ENCODE measurements around the gene OPA1.

DNA sequence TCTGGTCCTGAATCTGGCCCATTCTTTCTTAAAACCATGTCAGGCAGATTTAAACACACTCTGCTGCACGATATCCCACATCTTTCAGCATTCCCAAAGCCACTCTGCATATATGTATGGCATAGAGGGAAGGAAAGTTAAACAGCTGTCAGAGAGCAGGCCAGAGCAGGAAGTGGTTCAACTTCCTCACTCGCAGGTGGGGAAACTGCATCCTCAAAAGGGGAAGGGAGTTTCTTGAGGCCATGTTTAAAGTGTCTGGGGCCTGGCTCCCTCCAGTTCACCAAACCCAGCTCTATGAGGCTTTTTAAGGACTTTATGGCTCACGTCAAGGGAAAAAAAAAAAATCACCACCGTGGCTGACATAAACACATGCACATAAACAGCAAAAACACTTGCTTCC lies 123.1 kb downstream of the OPA1 start:
- TF ChIP-seq, protein P1, sequence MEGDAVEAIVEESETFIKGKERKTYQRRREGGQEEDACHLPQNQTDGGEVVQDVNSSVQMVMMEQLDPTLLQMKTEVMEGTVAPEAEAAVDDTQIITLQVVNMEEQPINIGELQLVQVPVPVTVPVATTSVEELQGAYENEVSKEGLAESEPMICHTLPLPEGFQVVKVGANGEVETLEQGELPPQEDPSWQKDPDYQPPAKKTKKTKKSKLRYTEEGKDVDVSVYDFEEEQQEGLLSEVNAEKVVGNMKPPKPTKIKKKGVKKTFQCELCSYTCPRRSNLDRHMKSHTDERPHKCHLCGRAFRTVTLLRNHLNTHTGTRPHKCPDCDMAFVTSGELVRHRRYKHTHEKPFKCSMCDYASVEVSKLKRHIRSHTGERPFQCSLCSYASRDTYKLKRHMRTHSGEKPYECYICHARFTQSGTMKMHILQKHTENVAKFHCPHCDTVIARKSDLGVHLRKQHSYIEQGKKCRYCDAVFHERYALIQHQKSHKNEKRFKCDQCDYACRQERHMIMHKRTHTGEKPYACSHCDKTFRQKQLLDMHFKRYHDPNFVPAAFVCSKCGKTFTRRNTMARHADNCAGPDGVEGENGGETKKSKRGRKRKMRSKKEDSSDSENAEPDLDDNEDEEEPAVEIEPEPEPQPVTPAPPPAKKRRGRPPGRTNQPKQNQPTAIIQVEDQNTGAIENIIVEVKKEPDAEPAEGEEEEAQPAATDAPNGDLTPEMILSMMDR (IDR thresholded peaks at IDR 0.05): no peak
- TF ChIP-seq POLR2A (IDR thresholded peaks at IDR 0.05): no peak
